HG03432 (cell line): ENCODE measurements around the gene PPP1R1A.

ENCODE experiments used
- ATAC-seq: cut with Tn5 transposase; IDR thresholded peaks from one replicate; pipeline ENCODE4 v1.9.1; 2021; ENCODE audit warnings: mild to moderate bottlenecking, moderate library complexity; ENCODE audit not compliant: unreplicated experiment

The PPP1R1A gene

GRCh38 chr12:54541751-54542290 is 46.6 kb downstream of the PPP1R1A start:
- no peak for ATAC-seq

DNA sequence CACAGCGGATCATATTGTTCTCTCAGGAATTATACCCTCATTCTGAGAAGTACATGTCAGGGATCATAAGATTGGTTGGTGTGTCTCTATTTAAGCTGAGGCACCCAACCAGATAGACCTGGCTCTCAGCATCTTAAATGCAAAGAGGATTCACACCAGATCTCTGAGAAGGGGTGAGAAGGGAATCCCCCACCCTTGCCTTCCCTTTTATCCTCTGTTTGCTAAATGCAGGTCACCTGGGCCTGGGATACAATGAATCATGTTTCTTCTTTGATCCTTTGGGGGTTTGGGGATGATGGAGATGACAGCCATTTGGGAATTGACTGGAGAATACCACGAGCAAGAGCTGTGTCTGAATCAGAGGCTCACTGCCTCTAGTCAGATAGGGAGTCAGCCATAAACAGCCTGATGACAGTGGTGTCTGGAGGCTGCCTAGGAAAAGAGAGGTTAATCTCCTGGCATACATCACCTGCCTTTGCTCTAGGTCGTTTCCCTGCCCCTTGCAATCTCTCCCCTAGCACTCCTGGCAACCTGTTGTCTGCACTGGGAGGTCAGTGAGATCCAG is 50.2 kb downstream of the PPP1R1A start:
- no peak for ATAC-seq

DNA sequence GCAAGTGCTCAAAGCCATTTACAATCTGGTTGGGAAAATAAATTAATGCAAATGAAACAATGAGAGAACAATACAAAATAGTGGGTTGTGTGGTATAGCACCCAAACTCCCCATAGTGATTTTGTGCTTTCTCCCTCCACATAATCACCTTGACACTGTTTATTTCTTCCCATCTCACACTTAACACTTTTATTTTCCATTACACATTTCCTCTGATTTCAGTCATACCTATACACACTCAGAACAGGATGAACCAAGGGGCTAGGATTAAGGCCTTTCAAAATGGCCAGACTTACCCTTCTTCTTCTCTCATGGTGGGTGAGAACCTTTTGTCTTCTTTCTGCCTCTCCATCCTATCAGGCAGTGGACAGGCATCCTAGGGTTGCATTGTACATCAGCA is 53.0 kb downstream of the PPP1R1A start:
- ATAC-seq, result no peak

GRCh38 chr12:54529581-54529980 is 58.9 kb downstream of the PPP1R1A start:
- no peak for ATAC-seq
